T-helper 2 cell treated with Interferon-gamma antibody and Interleukin-4, amounts not matched to agents 100 ng/mL and 5 ng/mL, for 36 hours (primary cell): Measurements from ENCODE around the gene CARD11. TPM values are rescaled to one million over a fixed set of nuclear protein-coding genes. Genes with fewer than 3 reads are reported as not detected.

Experiments used
- intact Hi-C: fragments of 100-400 bp; cut with micrococcal nuclease; formaldehyde crosslinking; loops from one replicate; pipeline ENCODE4 v1.15.1; 2023
- total RNA-seq: library from RNA; stranded (reverse); gene quantifications from 2 replicates; pipeline ENCODE4 v1.2.3, GENCODE V29; 2022

CARD11 gene
- total RNA-seq, 1 donor from 2014 or later: 104 TPM

DNA sequence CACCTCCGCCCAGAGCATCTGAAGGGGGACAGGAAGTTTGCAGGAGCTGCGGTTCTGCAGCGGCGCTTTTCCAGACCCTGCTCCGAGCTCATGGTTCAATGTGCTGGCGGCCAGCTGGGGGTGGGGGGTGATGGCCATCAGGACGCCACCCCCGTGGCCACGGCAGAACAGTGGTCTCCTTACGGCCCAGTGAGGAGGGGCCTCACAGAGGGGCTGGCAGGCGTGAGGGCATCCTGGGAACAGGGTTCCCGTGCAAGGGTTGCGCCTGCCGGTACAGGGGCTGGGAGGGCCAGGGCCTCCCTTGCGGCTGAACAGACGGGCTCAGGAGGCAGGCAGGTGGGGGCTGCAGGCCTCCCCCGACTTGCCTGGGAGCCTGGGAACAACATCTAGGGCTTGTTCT, 160.6 kb downstream of the CARD11 start:
- intact Hi-C loops: no loop called here

DNA sequence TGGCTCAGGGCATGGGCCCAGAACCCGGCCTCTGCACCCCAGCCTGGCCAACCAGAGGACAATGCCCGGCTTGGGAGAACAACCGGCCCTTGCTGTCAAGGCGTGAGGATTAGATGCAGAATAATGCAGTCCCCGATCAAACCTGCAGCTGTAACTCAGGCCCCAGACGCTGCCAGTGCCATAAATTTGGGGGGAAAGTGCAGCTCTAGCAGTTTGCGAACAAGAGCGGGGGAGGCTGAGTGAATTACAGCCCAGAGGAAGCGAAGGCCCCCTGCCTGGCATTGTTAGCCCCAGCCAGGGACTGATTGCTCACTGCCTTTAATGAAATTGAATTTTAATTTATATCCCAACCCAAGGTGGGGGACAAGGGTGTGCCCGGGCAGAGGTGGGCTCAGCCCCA, 161.6 kb downstream of the CARD11 start:
- intact Hi-C loops: no loop called here

DNA sequence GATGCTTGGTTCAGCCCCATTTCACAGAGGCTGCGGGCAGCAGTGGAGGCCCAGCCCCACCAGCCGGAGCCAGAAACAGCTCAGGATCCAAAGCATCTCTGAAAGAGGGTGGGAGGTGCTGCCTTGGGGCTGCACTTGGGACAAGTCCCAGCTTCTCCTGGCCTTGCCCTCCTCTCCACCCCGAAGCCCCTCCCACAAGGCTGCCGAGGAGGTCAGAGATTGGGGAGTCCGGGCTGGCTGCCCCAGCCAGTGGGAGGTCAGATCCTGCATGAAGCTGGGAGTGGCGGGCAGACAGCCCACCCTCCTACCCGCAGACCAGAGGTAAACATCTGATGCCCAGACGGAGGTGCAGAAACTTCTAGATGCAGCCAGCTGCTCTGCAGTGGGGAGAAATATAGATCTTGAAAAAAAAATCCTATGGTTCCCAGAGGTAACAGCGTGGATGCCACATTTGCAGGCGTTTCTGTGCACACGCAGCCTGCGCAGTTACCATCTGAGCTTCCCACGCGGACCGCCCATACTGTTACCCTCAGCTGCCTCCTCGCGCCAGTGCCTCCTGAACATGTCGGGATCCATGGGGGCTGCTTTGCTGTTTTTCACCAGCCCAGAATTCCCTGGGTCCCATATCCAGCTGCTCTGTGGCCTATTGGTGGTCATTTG, 162.7 kb downstream of the CARD11 start:
- intact Hi-C loops: no loop called here

DNA sequence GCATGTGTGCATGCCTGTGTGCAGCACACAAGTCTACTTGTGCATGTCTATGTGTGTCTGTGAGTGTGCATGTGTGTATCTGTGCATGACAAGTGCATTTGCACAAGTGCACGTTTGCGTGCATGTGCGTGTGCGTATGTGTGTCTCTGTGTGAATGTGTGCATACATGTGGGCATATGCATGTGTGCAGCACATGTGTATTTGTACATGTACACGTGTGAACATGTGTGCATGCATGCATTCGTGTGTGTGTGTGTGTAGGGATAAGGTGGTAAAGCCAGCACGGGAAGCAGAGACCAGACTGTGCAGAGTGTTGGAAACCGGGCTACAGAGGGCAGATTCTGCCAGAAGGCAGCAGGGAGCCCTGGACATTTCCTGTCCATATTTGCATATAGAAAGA, 163.6 kb downstream of the CARD11 start:
- intact Hi-C loops: no loop called here

DNA sequence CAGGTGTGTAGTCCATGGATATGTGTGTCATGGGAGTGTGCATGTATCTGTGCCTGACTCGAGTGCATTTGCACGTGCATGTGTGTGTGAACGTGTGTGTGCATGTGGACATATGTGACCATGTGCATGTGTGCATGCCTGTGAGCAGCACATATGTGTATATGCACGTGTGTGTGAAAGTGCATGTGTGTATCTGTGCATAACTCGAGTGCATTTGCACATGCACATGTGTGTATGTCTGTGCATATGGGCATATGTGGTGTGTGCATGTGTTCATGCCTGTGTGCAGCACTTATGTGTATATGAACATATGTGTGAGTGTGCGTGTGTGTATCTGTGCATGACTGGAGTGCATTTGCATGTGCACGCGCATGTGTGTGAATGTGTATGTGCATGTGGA, 164.3 kb downstream of the CARD11 start:
- intact Hi-C loops: no loop called here

DNA sequence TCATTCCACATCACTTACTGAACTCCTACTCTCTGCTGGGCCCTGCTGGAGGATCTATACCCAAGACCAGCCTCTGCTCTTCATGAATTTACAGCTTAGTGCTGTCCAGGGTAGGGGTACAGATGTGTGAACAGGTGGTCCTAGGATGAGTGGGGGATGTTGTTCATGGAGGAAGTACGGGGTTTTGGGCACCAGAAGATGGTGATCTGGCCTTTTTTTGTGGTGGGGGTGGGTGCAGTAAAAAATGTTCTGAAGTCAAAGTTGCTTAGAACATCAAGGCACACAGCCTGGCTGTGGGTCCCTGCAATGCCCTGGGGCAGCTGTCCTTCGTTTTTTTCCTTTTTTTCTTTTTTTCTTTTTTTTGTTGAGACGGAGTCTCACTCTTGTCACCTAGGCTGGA, 165.4 kb downstream of the CARD11 start:
- intact Hi-C loops: no loop called here

DNA sequence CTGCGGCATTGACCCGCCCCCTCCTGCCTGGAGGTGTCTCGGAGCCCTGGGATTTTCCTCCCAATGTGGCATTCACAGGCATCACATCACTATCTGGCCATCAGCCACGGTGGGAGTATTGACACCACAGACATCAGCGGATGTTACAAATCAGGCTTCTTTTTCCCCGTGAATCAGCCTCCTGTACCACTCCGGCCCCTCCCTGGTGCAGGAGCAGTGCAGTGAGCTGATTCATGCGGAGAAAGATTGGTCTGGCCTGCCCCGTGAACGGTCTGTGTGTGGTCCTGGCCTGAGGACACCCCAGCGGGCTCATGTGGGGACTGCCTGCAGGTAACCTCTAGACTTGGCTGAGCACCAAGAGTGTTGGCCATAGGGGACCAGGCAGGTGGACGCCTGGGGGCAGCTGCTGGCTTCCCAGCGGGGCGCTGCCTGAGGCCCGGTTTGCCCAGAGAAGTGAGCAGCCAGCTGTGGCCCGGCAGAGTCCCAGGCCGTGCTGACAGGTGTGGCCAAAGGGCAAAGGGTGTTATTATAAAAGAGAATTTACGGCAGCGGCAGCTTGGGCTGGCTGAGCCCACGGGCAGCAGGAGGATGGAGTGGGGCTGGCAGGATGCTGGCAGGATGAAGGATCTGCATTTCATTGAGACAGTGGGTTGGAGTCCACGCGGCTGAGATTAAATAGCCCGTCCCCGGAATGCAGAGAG, 167.5 kb downstream of the CARD11 start:
- intact Hi-C loops: no loop called here

DNA sequence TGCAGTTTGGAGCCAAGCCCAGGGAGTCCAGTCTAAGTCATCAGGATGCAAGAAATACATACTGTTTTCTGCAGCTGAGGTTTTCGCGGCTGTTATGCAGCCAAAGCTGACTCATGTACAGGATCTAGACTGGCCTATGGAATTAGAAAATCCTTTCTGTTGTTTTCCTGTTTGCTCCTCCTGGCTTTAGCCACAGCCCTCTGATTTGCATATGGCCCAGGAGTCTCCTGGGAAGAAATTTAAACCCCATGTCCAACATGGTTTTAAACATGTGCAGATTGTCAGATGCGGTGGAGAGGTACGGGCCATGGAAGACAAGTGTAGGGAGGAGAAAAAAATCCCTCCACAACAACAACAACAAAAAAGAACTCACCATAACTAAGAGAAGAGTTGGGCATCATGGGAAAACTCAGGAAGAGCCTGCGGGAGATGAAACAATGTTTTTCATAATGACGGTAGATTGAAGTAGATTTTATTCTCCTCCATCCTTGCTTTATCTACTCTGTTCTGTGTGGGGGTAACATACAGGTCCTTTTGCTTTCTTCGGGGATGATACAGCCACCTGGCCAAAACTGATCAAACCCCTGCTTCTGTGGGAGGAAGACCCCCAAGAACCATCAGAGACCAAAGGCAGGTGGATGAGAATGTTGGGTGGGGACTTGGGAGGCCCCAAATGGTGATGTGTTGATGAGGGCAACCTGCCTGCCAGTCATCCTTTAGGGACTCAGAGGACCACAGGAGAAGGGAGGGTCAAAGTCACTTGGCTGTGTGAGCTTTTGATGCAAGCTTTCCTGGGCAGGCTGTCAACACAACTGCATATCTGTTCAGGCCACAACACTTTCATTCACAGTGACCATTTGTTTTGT, 169.7 kb downstream of the CARD11 start:
- intact Hi-C loops: no loop called here

DNA sequence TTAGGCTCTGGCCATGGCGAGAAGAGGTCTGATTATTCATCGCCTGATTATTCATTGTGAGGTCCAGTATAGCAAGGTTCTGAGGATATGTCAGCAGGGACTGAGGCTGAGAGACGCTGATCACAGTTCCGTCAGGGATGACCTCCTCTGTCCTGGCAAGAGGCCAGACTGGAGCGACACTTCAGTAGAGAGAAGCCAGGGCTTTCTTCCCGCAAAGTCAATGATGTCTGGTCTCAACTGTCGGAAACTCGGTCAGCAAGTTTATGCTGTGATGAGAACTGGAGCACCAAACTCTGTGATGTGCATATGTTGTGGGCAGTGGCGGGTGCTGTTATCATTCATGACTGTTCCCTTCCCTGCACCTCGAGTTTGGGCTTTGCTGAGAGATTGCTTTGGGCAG, 170.5 kb downstream of the CARD11 start:
- intact Hi-C loops: no loop called here

DNA sequence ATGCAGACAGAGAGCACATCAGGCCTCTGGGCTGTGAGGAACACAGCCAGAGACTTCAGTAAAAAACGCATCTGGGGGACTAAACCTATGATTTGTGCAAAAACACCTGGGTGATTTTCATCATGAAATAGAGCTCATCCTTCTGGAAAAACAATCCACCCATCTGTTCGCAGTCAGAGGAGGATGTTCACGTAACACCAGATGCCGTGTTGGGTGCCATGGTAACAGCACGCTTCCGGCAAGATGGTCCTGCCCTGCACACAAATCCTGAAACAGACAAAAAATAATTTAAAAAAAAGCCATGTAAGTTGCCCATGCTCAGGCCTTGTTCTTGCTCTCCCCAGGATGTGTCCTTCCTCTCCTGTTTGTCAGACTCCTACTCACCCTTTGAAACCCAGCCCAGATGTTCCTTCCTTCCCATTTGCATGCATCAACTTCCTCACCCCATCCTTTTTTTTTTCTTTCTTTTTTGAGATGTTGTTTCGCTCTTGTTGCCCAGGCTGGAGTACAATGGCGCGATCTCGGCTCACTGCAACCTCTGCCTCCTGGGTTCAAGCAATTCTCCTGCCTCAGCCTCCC, 171.3 kb downstream of the CARD11 start:
- intact Hi-C loops: no loop called here

DNA sequence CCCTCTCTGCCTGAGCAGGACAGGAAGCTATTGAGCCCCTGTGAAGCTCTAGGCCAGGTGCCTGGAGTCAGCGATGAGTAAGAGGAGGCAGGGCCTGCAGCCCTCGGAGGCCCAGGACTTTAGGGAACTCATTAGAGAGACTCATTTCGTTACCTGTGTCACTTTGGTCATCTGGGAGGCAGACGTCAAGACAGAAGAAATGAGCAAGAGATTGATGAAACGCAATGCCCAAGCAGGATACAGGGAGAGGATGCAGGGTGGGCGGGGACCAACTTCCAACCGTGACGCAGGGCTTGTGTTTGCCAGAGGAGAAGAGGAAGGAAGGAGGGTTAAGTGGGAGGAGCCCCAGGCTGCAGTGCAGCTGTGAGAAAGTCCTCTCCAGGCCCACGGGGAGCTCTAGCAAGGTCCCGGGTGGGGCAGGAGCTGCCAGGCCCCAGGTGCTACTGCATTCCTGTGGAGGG, 173.2 kb downstream of the CARD11 start:
- intact Hi-C loops: no loop called here

DNA sequence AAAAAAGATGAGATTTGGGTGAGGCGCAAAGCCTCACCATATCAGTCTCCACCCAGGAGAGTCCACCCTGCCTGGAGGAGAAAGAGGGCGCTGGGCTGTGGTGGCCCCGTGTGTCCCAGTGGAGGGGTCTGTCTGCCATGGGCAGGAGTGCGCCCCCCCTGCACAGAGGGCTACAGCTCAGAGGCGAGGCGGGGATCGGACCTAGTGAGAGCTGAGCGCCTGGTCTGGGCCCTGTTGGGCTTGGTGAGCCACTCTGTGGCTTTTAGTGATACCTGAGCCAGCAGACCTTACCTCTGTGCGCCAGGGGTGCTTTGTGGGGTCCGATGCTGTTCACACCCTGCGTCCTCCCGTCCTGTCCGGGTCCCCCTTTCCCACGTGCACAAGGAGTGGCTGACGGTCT, 173.7 kb downstream of the CARD11 start:
- intact Hi-C loops: loop anchor here (5.0 to 10.0 kb wide), 3 partner anchors 172 to 805 kb away; partner anchors contain the start of gene CARD11

DNA sequence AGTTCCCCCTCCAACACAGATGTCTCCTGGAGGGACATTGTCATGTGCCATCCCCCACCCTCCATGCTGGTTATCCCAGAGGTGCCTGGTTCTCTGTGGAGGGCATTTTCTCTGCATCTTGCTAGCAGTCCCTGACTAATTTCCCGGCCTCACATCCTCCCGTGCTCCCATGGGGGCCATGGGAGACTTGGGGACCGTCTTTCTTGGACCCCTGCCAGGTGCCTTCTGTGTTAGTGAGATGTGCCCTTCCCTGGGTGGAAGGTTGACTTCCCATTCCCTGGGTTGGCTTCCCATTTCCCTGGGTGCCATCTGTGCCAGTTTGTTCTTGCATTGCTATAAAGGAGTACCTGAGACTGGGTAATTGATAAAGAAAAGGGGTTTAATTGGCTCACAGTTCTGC, 177.1 kb downstream of the CARD11 start:
- intact Hi-C loops: loop anchor here (5.0 to 10.0 kb wide), 3 partner anchors 176 to 808 kb away; partner anchors contain the start of gene CARD11

DNA sequence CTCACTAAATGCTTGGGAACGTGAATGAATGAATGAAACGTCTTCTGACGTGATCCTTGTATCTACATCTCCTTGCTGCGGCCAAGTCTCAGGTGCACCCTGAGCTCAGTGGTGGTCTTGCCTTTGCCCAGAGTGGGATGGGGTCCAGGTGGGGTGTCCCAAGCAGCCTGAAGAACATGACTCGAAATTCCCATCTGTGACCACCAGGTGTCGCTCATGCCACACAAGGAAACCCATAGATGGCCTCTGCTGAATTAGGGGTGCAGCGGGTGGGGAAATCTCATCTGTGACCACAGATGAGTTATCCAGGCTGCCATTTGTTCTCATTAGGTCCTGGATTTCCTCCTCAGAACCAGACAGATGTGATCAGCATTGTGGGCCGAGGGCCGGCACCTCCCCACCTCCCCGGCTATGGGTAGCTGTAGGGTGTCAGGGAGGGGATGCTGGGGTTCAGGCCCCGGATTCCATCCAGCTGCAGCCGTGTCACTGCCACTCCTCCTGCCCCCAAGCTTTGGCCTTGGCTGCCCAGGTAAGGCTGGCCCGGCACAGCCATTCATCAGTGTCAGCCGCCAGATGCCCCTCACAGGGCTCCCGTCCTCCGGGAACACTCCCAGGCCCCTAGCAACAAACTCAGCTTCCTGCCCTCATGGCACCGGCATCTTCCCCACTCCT, 178.5 kb downstream of the CARD11 start:
- intact Hi-C loops: loop anchor here (1.0 to 10.0 kb wide), 6 partner anchors 108 to 810 kb away; partner anchors contain the start of gene CARD11

DNA sequence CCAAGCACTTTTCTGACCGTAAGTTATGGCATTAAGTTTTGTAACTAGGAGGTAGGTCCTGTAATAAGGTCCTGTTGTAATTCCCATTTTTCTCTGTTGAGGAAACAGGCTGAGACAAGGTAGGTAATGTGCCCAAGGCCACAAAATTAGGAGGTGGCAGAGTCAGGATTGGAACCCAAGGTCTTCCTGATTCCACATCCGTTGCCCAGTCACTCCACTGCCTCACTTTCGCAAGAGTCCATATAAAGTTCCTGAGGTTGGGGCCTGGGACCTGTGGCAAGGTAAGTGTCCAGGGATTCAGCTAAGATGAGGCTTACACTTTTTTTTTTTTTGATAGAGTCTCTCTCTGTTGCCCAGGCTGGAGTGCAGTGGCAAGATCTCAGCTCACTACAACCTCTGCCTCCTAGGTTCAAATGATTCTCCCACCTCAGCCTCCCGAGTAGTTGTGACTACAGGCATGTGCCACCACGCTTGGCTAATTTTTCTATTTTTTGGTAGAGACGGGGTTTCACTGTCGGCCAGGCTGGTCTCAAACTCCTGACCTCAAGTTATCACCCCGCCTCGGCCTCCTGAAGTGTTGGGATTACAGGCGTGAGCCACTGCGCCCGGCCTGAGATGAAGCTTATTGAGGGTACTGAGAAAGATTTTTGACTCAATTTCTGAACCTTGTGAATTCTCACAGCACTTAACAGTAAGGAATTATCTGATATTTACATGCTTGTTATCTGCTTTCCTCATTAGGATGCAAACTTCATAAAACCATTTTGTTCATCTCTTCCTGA, 179.3 kb downstream of the CARD11 start:
- intact Hi-C loops: loop anchor here (5.0 to 10.0 kb wide), 4 partner anchors 107 to 810 kb away; no protein-coding TSS in a partner anchor

DNA sequence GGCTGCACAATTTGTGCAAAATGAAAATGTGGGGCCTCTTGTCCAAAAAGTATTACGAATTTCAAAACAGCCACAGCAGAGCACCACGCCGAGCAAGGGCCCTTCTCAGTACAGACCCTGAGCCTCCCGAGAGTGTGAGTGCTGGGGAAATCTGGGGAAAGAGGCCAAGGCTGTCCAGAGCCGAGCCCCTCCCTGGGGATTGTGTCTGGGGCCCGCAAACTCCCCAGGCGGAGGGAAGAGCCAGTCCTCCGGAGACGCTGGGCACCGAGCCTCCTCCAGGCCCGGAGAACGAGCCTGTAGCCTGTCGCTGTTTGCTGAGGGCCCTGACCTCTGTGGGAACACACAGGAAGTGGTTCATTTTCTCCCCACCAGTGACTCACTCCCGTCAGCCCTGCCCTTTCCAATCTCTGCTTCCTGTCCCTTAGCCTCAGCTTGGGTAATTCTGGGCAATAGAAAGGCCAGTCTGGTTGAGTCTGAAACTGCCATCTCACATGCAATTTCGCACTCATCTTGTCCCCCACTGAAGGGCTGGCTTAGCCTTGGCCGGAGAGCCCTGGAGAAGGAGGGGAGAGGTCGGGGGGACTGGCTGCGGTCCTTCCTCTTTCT, 180.1 kb downstream of the CARD11 start:
- intact Hi-C loops: loop anchor here (2.0 to 10.0 kb wide), 6 partner anchors 19 to 811 kb away; partner anchors contain the start of genes GNA12 and SDK1

DNA sequence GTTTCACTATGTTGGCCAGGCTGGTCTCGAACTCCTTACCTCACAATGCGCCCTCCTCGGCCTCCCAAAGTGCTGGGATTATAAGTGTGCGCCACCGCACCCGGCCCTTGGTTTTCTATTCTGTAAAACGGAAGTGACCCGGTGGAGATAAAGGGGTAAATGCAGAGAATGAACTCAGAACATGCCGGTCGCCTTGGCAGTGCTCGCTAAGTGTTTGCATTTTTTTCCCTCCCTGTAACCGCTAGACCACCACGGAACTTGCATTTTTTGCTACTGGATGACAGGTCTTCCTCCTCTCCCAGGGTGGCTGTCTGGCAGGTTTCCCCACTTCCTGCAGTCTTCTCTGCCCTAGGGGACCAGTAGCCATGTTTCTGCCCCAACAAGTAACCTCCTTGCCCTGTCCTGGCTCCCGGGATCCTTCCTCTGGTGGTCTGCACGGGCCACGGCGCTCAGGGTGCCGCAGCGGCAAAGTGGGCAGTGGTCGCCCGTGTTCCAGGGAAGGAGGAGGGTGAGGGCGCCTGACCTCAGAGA, 180.8 kb downstream of the CARD11 start:
- intact Hi-C loops: loop anchor here (2.0 to 10.0 kb wide), 6 partner anchors 18 to 812 kb away; partner anchors contain the start of genes GNA12 and SDK1

DNA sequence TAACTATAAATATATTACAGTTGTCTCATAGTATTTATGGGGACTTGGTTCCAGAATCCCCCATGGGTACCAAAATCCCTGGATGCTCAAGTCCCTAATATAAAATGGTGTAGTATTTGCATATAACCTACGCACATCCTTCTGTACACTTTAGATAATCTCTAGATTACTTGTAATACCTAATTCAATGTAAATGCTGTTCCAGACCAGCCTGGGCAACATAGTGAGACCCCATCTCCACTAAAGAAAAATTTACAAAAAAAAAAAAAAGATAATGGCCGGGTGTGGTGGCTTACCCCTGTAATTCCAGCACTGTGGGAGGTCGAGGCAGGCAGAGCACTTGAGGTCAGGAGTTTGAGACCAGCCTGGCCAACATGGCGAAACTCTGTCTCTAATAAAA, 182.2 kb downstream of the CARD11 start:
- intact Hi-C loops: loop anchor here (5.0 to 10.0 kb wide), 4 partner anchors 104 to 813 kb away; no protein-coding TSS in a partner anchor

DNA sequence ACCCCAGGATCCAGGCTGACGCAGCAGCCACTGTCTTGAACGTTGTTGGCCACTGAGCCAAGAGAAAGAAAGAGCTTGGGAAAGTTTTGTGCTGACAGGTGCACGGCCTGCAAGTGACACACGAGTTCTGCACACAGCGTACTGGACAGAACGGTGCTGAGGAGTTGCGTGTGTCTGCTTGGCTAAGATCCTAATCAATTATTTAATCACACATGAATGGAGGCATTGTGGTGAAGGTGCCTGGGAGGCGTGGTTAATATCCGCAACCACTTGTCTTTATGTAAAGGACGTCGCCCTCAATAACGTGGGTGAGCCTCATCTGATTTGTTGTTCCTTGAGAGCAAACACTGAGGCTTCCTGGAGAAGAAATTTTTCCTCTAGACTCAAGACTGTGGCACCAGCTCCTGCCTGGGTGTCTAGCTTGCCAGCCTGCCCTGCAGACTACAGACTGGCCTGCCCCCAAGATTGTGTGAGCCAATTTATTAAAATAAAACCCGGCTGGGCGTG, 183.0 kb downstream of the CARD11 start:
- intact Hi-C loops: loop anchor here (5.0 to 10.0 kb wide), 4 partner anchors 103 to 814 kb away; no protein-coding TSS in a partner anchor
